Activated CD4-positive, alpha-beta T cell treated with anti-CD3 and anti-CD28 coated beads, Interleukin-2, Interleukin-4, amounts not matched to agents 100 ng/mL and 50 ng/mL, durations not matched to agents 16 hours and 8 hours (primary cell): Measurements from ENCODE around the gene LIN9.
"Not testable (repeated sequence)": the region's sequence is repeated elsewhere in the genome, so short reads cannot be mapped to it uniquely, and the experiment has no call there.

Experiments
- DNase-seq: peaks from one replicate; pipeline ENCODE4 v3.0.0-alpha.2; 2020; ENCODE audit warnings: low spot score

The LIN9 gene

GRCh38 chr1:226274138-226274537, 34.8 kb downstream of the LIN9 start:
- no peak for DNase-seq

GRCh38 chr1:226272233-226272902, 36.6 kb downstream of the LIN9 start:
- not testable (repeated sequence) for DNase-seq

GRCh38 chr1:226268421-226269124, 40.4 kb downstream of the LIN9 start:
- no peak for DNase-seq

DNA sequence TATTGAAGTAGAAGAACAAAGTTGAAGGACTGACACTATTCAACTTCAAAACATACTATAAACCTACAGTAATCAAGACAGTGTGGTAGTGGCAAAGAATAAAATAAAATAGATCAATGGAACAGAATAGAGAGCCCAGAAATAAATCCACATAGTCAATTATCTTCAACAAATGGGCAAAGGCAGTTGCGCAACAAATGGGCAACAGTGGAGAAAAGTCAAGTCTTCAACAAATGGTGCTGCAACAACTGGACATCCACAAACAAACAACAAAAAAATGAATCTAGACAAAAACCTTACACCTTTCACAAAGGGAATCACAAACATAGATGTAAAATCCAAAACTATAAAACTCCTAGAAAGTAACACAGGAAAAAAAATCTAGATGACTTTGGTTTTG, 47.1 kb downstream of the LIN9 start:
- DNase-seq = no peak

DNA sequence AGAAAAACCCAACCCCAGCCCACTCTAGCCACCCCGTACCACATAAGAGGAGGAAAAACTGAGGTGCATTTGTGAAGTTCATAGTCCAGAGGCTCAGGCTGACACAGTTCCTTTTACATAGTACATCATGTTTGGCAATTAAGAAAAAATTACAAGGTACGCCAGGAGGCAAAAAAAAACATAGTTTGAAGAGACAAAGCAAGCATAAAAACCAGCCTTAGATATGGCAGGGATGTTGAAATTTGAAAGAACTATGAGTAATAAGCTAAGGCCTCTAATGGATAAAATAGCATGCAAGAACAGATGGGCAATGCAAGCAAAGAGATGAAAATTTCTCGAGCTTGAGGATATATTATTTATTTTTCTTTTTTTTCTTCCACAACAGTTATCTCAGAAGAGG, 53.6 kb downstream of the LIN9 start:
- DNase-seq = no peak

- no peak for DNase-seq
Observed at GRCh38 chr1:226253933-226254332, 55.0 kb downstream of the LIN9 start.

DNA sequence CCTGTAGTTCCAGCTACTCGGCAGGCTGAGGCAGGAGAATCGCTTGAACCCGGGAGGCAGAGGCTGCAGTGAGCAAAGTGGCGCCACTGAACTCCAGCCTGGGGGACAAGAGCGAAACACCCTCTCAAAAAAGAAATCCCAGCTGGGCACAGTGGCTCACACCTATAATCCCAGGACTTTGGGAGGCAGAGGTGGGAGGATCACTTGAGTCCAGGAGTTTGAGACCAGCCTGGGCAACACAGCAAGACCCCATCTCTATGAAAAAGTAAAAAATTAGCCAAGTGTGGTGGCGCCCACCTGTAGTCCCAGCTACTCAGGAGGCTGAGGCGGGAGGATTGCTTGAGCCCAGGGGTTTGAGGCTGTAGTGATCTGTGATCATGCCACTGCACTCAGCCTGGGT, 56.1 kb downstream of the LIN9 start:
- not testable (repeated sequence) for DNase-seq

- DNase-seq = no peak
Observed at GRCh38 chr1:226250511-226250910, 58.5 kb downstream of the LIN9 start.

DNA sequence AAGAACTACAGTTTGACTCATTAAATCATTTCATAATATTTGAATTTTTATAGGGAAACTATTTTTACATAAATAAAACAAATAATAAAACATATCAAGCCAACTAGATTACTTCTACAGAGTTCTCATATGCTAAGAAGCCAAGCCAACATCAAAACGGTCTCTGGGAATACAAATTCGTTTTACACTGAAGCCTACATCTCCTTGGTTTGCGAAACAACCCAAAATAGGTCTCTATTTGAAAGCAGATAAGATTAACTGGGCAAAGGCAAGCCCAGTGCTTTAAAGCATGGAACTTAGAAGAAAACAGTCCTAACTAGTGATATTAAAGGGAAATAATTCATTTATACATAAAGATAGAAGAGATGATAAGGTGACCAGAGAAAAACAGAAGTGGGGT, 60.2 kb downstream of the LIN9 start:
- DNase-seq = no peak

GRCh38 chr1:226248091-226248490, 60.9 kb downstream of the LIN9 start:
- DNase-seq = no peak

DNA sequence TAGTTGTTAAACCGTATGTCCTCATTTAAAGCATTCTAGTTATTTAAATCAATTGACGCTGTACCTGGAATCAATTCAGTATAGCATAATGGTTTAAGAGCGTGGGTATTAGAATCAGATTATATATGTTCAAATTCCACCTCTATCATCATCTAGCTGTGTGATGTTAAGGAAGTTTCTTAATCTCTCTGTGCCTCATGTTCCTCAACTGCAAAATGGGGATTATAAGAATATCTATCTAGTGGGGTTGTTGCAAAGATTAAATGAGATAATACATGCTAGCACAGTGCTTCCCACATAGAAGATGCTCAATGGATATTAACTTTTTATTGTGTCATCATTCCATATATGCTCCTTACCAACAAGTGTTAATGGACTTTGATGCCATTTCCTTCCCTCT, 69.5 kb downstream of the LIN9 start:
- DNase-seq = no peak

DNA sequence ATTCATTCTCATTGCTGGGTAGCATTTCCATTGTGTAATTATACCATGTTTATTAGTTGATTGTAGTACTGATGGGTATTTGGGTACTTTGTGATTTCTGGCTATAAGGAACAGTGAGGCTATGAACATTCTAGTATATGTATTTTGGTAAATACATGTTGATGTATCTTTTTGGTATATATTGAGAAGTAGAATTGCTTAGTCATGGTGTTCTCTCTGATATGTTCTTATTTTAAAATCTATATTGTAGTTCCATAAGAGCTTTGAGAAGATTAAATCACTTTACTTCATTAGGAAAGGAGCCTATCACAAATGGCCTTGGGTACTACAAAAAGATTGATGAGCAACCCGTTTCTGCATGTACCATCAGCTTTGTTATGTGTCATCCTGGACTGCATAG, 72.1 kb downstream of the LIN9 start:
- DNase-seq = no peak

- no peak for DNase-seq
Observed at GRCh38 chr1:226233806-226234205, 75.2 kb downstream of the LIN9 start.

DNA sequence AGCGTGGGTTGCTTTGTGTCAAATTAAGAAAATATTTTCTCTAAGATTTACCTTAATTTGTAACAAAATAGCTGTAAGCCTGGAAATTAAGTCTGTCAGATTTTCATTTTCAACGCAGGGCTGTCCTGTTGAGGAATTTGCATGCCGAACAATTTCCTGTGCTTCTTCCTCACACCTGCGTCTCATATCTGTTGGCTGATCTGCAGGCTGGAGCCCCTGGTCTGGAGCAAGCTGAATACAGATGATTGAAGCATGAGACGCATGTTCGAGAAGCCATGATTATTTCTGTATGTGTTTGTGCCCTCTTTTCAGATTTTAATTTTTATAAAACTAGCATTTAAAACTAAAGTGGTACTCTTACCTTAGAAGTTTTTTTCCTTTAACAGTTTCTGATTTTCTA, 75.7 kb downstream of the LIN9 start:
- no peak for DNase-seq

GRCh38 chr1:226226601-226227000, 82.4 kb downstream of the LIN9 start:
- no peak for DNase-seq

DNA sequence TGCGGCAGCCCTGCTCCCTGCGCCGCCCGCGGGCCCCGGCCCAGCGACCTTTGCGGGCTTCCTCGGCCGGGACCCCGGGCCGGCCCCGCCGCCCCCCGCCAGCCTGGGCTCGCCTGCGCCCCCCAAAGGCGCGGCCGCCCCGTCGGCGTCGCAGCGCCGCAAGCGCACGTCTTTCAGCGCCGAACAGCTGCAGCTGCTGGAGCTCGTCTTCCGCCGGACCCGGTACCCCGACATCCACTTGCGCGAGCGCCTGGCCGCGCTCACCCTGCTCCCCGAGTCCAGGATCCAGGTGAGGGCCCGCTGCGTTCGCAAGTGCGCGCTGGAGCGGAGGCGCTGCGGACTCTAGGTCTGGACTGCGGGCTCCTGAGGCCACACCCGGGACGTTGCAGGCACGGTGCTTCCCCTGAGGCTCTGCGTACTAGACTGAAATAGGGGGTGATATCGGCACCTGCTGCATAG, 85.1 kb downstream of the LIN9 start:
- no peak for DNase-seq

DNA sequence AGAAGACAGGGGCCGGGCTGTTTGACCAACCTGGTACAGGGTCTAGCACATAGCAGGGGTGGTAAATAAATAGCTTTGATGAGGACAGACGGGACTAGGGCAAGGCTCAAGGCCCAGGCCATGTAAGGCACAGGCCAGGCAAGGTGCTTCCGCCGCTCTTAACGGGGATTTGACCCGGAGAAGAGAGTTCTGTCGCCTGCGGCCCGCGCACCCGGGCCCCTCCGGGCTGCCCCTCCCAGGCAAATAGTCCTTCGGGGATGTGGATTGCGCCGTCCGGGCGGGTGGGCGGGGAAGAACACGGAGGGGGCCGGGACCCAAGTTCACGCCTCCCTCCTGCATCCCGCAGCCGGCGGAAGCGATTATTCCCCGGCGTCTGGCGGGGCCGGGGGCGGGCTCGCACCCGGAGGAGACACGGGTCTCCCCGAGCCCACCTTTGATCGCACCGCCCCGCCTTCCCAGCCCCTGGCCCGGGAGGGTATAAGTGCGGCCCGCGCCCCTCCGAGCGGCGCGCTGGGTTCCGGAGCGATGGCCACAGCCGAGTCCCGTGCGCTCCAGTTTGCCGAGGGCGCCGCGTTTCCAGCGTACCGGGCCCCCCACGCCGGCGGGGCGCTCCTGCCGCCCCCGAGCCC, 85.7 kb downstream of the LIN9 start, which contains the start of gene MIXL1:
Gene MIXL1, plus strand, starts transcription at position 508 of the 629 bp plus-strand sequence. Its CDS starts 18 bp downstream, at position 526.
- no peak for DNase-seq

DNA sequence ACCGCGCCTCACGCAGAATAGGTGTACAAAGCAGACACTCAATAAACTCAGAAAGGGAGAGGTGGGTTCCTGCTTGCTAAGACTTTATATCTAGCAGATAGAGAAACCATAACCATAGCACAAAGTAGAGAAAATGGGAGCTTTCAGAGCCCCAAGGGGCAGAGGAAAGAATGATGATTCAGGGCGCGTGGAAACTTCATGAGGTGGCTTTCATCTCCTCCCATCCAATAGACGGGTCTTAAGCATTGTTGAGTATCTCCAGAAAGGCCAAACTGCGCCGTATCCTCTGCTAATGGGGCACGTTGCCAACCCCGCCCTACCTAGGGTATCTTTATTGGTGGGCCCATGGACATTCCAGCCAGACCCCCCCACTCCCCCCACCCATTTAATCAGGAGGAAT, 86.3 kb downstream of the LIN9 start:
- no peak for DNase-seq

- no peak for DNase-seq
Observed at GRCh38 chr1:226220473-226221189, 88.3 kb downstream of the LIN9 start.

DNA sequence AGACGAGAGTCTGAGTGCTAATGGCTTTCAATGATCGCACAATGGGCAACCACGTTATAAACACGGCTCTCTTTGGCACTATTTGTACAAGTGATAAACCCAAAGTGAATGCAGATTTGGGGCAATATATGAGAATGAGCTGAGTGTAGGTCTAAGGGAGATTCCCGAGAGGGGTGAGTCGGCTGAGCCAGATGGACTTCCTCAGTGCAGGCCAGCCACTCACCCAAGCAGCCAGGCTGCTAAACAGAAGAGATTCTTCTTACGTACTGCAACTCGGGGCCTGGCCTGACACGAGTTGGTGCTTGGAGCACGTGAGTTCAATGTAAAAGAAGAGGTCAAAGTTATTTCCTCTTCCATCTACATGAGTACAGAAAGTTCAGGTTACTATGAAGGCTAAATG, 91.7 kb downstream of the LIN9 start:
- DNase-seq = no peak

- no peak for DNase-seq
Observed at GRCh38 chr1:226216056-226216455, 92.9 kb downstream of the LIN9 start.

DNA sequence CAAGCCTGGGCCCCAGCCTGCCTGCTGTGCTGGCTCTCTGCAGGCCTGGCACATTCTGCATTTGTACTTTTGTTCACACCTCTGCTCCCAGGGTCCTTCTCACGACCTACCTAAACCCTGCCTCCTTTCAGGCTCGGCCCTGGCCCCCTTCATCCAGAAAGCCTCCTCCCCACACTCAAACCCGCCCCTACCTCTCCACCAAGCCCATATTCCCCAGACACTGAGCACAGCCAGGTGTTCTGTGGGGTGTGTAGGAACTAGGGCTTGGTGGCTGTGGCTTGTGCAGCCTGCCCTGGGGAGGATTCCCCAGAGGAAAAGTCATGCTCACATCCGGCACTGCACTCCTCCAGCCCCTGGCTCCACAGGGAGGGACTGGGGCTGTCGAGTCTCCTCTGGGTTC, 93.7 kb downstream of the LIN9 start:
- DNase-seq = no peak

GRCh38 chr1:226212545-226212944, 96.4 kb downstream of the LIN9 start:
- no peak for DNase-seq
